Gastrocnemius medialis (tissue), 4 donors: Measurements from ENCODE around the gene ZNF878.

ENCODE experiments used
- POLR2A ChIP-seq, 2 donors: fragments of 450-650 bp; IDR thresholded peaks; one replicate each; pipeline ENCODE4 v1.6.1; 2017; ENCODE audit warnings: antibody characterized with exemption in 2 of 2, mild to moderate bottlenecking in 2 of 2, moderate library complexity in 2 of 2
- TF ChIP-seq, protein P1 (sequence below), 5 experiments: fragments of 450-650 bp in 3 of 5; fragments of 200-600 bp in 2 of 5; sonication (generic) in 2 of 5; IDR thresholded peaks in 4 of 5; conservative IDR thresholded peaks in 1 of 5; 1 replicate in 4 of 5; 2 replicates in 1 of 5; pipeline ENCODE4 v1.5.1; 2016 to 2019; ENCODE audit warnings: antibody characterized with exemption in 5 of 5, mild to moderate bottlenecking in 3 of 5, moderate library complexity in 3 of 5

GRCh38 chr19:12034620-12035019, 18.1 kb downstream of the ZNF878 start:
- TF ChIP-seq, protein P1, sequence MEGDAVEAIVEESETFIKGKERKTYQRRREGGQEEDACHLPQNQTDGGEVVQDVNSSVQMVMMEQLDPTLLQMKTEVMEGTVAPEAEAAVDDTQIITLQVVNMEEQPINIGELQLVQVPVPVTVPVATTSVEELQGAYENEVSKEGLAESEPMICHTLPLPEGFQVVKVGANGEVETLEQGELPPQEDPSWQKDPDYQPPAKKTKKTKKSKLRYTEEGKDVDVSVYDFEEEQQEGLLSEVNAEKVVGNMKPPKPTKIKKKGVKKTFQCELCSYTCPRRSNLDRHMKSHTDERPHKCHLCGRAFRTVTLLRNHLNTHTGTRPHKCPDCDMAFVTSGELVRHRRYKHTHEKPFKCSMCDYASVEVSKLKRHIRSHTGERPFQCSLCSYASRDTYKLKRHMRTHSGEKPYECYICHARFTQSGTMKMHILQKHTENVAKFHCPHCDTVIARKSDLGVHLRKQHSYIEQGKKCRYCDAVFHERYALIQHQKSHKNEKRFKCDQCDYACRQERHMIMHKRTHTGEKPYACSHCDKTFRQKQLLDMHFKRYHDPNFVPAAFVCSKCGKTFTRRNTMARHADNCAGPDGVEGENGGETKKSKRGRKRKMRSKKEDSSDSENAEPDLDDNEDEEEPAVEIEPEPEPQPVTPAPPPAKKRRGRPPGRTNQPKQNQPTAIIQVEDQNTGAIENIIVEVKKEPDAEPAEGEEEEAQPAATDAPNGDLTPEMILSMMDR (IDR thresholded peaks at IDR 0.05 in 4 of 5, conservative IDR thresholded peaks at IDR 0.05 in 1 of 5) = no peak
- TF ChIP-seq POLR2A (IDR thresholded peaks at IDR 0.05) = no peak
